ENCODE results near the gene RBM14.
A peak's percentile ranks its signal among the peaks of the same experiment; 100 is the strongest.
"Not testable (repeated sequence)": the region's sequence is repeated elsewhere in the genome, so short reads cannot be mapped to it uniquely, and the experiment has no call there.

Gene RBM14

DNA sequence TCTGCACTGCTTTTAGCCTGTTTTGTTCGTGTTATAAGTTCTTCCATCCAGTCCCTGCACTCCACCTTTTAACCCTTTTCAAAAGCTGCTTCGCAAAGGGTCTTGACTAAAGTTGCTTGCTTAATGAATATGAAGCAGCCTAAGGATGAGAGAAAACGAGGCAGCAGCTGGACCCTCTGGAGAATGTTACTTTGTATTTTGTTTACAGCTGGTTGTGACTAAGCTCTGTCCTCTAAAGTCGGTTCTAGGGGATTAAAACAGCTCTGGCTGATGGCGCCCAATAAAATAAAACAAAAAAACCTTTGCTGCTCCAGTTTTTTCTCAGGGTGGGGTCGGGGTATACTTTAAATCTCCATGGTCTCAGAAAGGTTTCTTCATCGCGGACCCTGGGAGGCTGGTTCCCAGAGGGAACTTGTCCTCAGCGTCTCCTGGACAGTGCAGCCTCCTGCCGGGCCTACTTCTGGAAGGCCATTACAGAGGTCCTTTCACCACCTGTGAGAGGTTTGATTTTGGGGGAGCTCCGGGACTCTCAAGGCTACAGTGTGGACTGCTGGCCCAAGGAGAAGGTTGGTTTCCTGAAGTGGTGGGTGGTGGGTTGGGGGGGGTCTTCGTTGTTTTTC lies 21.2 kb downstream of the RBM14 start:
- DNase-seq: no peak

DNA sequence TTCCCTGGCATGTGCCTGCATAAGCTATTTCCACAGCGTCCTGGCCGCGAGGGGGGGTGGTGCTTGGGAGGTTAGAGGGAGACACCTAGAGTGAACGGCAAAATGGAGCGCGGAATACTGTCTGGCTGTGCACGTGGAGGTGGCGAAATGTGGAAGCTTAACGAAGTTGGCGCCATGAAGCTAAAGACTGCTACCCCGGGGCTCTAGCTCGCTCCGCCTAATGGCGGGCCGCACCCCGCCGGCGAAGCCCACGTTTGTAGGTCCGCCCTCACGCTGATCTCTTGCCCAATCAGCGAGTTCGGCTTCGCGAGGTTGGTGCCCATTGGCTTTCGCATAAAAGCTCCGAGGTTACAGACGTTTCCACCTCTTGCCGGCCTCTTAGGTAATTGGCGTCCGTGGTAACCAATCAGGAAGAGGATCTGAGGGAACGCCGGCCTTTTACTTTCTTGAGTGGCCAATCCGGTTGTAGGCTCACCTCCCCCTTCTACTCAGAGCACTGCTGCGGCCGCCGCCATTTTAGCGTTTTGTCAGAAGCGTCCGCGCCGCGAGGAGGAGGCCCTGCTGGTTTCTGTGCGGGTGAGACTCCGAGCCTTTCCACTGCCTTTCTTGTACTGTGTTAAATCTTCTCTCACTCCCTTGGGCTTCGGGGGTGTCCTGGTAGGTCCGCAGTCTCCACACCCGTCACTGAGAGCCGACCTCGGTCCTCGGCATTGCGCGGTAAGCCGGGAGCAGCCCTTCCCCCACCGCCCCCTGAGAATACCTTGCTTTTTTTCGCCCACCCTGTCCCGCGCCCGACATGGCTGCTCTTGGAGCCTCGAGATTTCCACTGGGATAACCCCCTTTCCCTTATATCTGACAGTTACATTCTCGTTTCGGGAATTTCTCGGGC lies 22.0 kb downstream of the RBM14 start, which contains the start of gene RBM4:
TSS of gene RBM4 (plus strand) at position 527 of the 889 bp plus-strand sequence. CDS start 1,009 bp downstream, outside the sequence.
- DNase-seq: peak; percentile 98 to 99

DNA sequence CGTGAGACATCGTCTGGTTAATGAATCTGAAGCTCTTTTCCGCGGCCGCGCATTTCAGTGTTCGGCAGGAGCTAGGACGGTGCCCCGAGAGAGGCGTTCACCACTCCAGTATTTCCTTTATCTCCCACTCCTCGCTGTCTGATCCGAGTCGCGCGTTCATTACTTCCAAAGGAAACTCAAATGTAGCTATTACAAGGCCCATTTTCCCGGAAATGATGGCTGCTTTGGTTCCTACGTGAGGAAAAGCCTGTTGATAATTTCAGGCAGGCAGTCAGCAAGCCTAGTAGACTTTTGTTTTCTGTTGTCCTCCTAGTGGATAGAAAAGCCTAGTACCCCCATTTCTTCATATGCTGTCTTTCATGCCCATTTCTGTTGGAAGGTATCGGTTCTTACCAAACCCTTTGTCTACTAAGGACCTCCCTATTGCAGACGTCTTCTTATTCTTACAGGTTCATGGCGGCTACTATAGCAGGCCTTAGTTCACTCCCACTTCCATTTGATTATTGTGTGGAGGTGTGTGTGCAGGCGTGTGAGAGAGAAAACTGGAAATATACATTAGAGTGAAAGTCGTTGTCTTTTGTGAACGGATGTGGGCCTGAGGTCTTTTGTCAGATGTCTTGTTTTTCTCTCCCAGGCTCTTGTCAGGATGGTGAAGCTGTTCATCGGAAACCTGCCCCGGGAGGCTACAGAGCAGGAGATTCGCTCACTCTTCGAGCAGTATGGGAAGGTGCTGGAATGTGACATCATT lies 22.8 kb downstream of the RBM14 start:
- DNase-seq: peak; percentile 21 to 57

DNA sequence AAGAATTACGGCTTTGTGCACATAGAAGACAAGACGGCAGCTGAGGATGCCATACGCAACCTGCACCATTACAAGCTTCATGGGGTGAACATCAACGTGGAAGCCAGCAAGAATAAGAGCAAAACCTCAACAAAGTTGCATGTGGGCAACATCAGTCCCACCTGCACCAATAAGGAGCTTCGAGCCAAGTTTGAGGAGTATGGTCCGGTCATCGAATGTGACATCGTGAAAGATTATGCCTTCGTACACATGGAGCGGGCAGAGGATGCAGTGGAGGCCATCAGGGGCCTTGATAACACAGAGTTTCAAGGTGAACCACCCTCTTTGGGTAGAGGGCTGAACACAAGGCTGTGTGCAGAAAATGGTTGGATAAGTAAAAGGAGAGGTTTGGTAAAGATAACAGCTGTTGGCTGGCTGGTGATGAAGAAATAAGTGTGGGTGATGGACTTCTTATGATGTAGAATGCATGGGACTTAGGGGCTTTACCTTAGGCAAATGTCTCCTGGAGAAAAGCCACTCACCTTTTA lies 23.4 kb downstream of the RBM14 start:
- not testable (repeated sequence) for DNase-seq

DNA sequence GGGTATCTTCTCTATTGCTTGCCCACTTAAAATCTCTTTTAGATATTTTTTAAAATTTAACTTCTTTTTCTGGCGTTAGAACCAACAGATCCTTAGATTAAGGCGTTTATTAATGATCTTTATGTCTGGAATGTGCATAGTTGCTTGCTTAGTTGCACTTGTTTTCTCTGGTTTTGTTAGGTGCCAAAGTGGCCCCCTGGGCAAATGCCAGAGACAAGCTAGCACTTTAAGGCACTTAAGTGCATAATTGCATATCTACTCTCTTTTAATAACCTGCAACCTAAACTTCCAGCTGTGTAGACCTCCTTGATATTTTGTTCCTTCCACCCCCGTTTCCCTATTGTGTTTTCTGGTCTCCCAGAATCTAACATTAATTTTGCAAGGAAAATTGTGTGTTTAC lies 25.4 kb downstream of the RBM14 start:
- no peak for DNase-seq

DNA sequence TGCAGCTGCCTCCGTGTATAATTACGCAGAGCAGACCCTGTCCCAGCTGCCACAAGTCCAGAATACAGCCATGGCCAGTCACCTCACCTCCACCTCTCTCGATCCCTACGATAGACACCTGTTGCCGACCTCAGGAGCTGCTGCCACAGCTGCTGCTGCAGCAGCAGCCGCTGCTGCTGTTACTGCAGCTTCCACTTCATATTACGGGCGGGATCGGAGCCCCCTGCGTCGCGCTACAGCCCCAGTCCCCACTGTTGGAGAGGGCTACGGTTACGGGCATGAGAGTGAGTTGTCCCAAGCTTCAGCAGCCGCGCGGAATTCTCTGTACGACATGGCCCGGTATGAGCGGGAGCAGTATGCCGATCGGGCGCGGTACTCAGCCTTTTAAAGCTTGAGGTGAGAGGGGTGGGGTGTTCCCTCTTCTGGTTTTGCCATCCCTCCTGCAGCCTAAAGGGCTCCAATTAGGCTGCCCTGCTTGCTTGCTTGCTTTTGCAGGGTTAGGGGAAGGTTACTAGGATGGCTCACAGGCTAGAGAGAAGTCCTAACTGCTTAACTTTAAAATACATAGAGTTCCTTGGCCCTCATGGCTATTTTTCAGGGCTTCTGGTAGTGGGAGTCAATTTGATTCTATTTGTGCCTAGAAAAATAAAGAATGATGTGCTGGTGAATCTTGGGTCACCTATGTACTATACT lies 27.5 kb downstream of the RBM14 start:
- DNase-seq: no peak

DNA sequence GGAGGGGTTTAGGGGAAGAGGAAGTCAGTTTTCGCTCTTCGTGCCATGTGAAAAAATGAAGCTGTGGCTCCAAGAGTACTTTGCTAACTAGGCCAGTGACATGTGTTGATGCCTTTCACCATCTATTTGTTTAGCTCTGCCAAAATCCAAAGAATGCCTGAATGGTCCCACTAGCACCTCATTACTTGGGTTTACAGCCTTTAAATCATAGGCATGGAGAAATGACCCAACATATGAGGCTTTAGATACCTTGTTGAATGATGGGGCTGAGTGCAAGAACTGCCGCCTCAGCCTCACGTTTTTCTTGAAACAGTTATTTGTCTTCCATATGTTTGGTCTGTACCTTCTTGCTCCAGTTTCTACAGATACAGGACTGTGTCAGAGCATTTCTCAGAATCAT lies 30.4 kb downstream of the RBM14 start:
- no peak for DNase-seq

DNA sequence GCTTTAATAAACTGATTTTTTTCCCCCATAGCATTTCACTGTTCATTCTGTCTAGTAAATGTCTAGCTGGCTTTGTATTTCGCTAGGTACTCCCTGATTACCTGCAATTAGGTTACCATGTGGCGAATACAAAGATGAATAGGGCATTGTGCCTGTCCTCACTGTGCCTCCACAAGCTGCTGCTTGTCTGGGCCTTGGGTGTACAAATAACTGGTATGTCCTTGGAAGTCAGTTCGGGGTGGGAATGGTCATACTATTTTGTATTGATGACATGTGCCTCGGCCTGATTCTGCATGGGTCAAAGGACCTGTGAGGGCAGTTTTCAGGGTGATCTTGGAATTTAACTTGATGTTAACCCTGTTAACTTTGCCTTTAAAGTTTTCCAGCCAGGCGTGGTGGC lies 33.5 kb downstream of the RBM14 start:
- no peak for DNase-seq

DNA sequence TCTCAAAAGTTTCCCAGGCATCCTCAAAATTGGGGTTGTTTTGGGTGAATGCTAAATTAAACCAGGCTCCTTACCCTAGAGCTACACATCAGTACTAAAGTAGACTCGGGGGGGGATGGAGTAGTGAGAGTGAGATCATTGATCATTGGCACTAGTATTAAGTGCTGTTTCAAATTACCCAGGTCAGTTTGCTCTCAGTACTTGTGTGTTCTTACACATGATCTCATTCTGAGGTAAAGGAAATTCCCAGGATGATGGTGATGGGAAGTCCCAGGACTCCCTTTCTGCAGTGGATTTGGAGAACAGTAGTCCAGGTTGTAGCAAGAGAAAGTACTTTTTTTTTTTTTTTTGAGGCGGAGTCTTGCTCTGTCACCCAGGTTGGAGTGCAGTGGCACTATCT lies 34.6 kb downstream of the RBM14 start:
- DNase-seq: no peak

DNA sequence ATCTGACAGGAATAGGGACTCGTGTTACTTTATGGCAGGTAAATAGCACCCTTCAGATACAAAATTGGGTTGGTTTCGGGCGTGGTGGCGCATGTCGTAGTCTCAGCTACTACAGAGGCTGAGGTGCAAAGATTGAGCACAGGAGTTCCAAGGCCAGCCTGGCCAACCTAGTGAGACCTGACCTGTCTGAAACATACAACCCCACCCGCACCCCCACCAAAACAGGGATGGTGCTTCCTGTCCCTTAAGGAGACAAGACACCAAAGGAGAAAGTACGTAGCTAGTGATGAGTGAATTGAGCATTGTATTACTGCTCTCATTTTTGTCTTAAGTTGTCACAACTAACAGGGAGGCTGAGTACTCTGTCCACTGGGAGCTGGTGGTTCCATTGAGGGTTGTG lies 36.2 kb downstream of the RBM14 start:
- DNase-seq: no peak

DNA sequence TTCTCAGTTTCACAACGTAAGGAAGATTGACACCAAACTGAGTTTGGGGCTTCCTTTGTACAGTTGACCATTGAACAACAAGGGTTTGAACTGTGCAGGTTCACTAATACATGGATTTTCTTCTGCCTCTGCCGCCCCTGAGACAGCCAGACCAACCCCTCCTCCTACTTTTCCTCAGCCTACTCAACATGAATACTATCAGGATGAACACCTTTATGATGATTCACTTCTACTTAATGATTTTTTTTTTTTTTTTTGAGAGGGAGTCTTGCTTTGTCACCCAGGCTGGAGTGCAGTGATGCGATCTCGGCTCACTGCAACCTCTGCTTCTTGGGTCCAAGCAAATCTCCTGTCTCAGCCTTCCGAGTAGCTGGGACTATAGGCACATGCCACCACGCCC lies 36.7 kb downstream of the RBM14 start:
- no peak for DNase-seq

DNA sequence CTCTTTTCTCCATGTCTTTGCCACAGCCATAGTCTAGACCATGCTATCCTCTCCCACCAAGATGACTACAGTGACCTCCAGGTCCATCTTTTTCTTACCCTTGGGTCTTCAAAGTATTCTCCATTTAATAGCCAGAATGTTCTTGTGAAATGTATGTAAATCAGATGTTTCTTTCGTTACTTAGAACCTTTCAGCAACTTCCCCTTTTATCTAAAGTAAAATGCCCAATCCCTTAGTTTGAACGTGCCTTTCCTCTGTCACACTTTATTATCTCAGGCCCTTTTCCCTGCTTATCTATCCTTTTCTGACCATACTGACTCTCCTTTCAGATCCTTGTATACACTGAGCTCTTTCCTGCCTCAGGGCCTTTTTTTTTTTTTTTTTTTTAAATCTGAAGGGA lies 43.3 kb downstream of the RBM14 start:
- no peak for DNase-seq

DNA sequence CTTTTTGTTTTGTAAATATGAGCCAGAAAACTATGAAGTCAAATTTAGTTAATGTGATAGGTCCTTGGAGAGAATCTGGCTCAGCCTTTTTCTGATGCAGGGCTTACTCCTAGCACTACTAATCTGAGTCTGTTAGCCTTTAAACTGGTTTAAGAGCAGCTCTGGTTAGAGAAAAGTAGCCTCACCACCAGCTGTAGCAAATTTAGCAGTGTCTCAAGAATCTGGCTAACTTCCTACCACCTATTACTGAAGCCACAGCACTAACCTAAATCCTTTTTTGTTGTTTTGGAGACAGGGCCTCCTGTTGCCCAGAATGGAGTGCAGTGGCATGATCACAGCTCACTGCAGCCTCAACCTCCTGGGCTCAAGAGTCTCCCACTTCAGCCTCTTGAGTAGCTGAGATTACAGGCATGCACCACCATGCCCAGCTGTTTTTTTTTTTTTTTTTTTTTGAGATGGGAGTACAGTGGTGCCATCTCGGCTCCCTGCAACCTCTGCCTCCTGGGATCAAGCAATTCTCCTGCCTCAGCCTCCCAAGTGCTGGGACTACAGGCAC lies 47.4 kb downstream of the RBM14 start:
- DNase-seq: no peak

DNA sequence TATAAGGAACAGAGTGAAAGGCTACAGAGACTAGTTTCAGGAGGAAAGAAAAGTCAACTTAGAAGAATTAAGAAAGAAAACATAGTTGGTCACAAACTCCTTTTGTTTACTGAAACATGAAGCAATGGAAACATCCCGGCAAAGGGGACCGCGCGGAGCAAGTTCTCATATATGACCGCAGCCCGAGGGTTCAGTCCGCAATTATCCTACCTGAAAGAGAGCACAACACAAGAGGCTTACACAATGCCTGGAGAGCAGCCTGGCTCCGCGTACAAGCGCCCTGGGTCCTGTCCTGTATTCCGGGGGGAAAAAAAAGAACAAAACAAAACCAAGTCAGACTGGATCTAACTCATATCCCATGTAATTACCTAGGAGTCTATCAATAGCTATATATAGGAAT lies 48.9 kb downstream of the RBM14 start:
- DNase-seq: no peak

DNA sequence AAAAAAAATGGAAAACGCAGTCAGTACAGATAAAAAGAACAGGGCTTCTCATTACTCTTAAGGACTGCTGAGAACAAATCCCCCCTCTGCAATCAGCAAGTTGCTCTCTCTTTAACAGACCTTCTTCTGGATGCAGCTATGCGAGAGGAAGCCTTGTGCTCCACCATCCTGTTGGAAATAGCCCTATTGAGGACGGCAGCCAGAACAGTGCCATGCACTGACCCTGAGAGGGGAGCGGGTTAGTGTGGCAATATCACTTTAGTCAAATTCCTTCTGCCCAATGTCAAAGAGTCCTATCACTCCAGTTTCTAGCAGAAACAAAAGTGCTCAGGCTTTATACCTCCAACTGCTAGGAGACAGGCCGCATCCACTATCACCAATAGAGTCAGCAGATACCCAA lies 54.4 kb downstream of the RBM14 start:
- DNase-seq: no peak

DNA sequence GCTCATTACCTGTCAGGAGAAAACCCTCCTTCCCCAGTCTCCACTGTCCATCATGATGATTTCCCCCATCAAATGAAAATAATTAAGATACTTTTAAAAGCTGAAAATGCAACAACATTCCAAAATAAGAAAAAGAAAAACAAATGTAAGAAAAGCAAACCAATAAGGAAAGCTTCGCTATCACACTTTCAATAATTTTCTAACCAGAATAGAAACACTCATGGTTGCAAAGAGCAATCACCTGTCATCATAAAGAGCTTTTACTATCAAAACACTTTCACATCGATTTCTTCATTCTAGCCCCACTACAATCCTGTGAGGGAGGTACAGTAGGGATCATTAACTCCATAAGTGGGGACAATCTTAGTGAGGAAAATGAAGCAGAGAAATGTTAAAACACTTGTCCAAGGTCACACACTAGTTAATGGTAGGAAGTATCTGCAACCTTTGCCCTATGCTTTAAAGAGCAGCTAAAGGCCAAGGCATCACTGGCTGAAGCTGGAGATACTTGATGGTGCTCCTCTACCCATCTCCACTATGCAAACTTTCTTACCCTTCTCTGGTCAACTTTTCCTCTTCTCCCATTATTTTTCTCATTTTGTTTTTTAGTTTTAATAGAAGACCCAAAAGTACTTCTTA lies 58.7 kb downstream of the RBM14 start:
- no peak for DNase-seq

DNA sequence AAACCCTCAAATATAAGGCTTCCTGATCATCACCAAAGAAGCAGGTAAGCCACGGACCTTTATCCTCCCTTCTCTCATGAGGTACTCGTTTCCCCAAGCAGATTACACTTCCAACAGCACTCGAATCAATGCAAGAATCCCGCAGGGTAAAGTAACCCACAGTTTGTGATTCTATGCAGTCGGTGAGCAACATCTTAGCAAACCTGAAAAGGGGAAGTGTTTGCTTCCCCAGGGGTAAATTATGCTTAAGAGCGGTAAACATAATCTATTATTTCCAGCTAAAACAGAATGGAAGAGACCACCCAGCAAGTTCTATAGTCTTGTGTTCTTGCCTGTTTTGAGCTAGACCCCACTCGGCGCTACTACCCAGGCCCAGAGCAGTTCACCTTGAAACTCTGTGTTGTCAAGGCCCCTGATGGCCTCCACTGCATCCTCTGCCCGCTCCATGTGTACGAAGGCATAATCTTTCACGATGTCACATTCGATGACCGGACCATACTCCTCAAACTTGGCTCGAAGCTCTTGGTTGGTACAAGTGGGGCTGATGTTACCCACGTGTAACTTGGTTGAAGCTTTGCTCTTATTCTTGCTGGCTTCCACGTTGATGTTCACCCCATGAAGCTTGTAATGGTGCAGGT lies 60.0 kb downstream of the RBM14 start:
- DNase-seq: no peak
